KOPT-K1 (cell line): ENCODE measurements around the gene H2BK1.
A peak's percentile ranks its signal among the peaks of the same experiment; 100 is the strongest.

Source experiments
- H3K27ac ChIP-seq: fragments of 200-600 bp; sonication (generic); 2 replicates; pipeline ENCODE4 v1.5.1; 2016; ENCODE audit warnings: antibody characterized with exemption, mild to moderate bottlenecking, low read depth, low read length; ENCODE audit not compliant: poor library complexity, severe bottlenecking
- H3K36me3 ChIP-seq: fragments of 200-600 bp; sonication (generic); 2 replicates; pipeline ENCODE4 v1.5.1; 2017; ENCODE audit warnings: antibody characterized with exemption, mild to moderate bottlenecking, low read length, moderate library complexity; ENCODE audit not compliant: insufficient read depth
- H3K9me3 ChIP-seq: fragments of 200-600 bp; sonication (generic); 2 replicates; pipeline ENCODE4 v1.5.1; 2017; ENCODE audit warnings: antibody characterized with exemption, low read length, mild to moderate bottlenecking; ENCODE audit not compliant: insufficient read depth, poor library complexity, severe bottlenecking

Gene H2BK1

GRCh38 chr7:151240536-151240935 lies 30.2 kb upstream of the H2BK1 start:
- H3K27ac ChIP-seq = no peak overlapping the region
- H3K9me3 ChIP-seq = no peaks in the 10 kb centered on the region
- H3K36me3 ChIP-seq = peaks cover 59% of the 10 kb centered on the region

DNA sequence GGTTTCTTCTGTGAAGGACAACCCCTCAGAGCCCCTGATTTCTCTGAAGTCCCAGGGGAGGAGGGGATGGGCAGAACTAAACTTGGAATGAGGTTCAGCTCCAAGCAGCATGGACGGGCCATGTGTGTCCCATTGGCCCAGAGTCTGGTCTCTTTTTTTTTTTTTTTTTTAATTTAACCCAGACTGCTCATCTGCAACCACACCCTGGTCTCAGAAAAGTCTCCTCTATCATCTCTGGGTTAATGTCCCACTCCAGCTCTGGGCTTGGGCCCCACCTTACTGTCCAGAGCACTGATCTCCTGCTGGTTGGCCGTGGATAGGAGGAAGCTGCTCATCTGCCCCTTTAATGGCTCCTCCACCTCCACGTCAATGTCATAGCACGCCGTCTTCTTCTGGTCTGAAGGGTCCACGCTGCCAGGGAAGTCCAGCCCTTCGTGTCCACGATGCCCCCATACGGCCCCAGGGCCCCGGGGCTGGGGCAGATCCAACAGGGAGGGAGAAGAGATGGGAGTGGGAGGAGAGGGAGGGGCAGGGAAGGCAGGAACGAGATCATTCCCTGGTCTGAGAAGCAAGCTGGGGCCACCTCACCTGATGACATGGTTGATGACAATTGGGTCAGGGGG lies 29.7 kb upstream of the H2BK1 start:
- Histone ChIP-seq H3K27ac (no peak overlapping the region), H3K36me3 (peaks cover 65% of the 10 kb centered on the region)

GRCh38 chr7:151238924-151239836 lies 28.9 kb upstream of the H2BK1 start:
- no peaks in the 10 kb centered on the region for H3K9me3 ChIP-seq
- H3K27ac ChIP-seq = no peak overlapping the region
- H3K36me3 ChIP-seq = peaks cover 73% of the 10 kb centered on the region

More for the DNA sequence above, 29.7 kb upstream of the H2BK1 start:
- no peaks in the 10 kb centered on the region for H3K9me3 ChIP-seq

DNA sequence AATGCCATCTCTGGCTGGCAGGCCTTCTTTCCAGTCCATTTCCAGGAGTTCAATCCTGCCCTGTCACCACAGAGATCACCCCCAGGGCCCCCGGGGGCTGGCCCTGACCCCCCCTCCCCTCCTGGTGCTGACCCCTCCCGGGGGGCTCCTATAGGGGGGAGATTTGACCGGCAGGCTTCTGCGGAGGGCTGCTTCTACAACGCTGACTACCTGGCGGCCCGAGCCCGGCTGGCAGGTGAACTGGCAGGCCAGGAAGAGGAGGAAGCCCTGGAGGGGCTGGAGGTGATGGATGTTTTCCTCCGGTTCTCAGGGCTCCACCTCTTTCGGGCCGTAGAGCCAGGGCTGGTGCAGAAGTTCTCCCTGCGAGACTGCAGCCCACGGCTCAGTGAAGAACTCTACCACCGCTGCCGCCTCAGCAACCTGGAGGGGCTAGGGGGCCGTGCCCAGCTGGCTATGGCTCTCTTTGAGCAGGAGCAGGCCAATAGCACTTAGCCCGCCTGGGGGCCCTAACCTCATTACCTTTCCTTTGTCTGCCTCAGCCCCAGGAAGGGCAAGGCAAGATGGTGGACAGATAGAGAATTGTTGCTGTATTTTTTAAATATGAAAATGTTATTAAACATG lies 28.0 kb upstream of the H2BK1 start:
- no peaks in the 10 kb centered on the region for H3K9me3 ChIP-seq
- H3K36me3 ChIP-seq = peaks cover 73% of the 10 kb centered on the region
- H3K27ac ChIP-seq = no peak overlapping the region

- H3K27ac ChIP-seq = no peak overlapping the region
- peaks cover 73% of the 10 kb centered on the region for H3K36me3 ChIP-seq
Measured at GRCh38 chr7:151237244-151238189, 27.2 kb upstream of the H2BK1 start.

DNA sequence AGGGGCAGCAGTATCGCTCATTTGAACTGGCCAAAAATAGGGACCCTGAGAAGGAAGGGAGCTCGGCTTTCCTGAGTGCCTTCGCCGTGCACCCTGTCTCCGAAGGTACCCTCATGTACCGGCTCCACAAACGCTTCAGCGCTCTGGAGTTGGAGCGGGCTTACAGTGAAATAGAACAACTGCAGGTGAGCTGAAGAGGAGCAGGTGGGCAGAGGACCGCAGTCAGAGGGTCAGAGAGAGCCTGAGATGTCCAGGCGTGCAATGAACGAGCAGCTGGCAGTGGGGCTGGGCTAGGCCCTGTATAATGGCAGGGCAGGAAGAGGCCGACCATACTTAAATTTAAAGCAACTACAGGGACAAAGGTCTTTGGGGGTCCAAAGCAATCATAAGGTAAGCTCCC lies 26.1 kb upstream of the H2BK1 start:
- H3K36me3 ChIP-seq = peaks cover 73% of the 10 kb centered on the region

More at GRCh38 chr7:151237244-151238189, 27.2 kb upstream of the H2BK1 start:
- H3K9me3 ChIP-seq = no peaks in the 10 kb centered on the region

GRCh38 chr7:151235091-151235787 lies 25.0 kb upstream of the H2BK1 start:
- peaks cover 61% of the 10 kb centered on the region for H3K36me3 ChIP-seq
- H3K27ac ChIP-seq = no peak overlapping the region
- no peaks in the 10 kb centered on the region for H3K9me3 ChIP-seq

More for the DNA sequence above, 26.1 kb upstream of the H2BK1 start:
- Histone ChIP-seq H3K9me3 (no peaks in the 10 kb centered on the region), H3K27ac (no peak overlapping the region)

GRCh38 chr7:151233804-151234203 lies 23.5 kb upstream of the H2BK1 start:
- no peaks in the 10 kb centered on the region for H3K9me3 ChIP-seq
- peak overlapping the region; percentile 83 for H3K27ac ChIP-seq
- H3K36me3 ChIP-seq = peaks cover 47% of the 10 kb centered on the region

- no peaks in the 10 kb centered on the region for H3K9me3 ChIP-seq
- H3K36me3 ChIP-seq = peaks cover 40% of the 10 kb centered on the region
- H3K27ac ChIP-seq = peak overlapping the region; percentile 83
Measured at GRCh38 chr7:151232917-151233701, 22.8 kb upstream of the H2BK1 start.

DNA sequence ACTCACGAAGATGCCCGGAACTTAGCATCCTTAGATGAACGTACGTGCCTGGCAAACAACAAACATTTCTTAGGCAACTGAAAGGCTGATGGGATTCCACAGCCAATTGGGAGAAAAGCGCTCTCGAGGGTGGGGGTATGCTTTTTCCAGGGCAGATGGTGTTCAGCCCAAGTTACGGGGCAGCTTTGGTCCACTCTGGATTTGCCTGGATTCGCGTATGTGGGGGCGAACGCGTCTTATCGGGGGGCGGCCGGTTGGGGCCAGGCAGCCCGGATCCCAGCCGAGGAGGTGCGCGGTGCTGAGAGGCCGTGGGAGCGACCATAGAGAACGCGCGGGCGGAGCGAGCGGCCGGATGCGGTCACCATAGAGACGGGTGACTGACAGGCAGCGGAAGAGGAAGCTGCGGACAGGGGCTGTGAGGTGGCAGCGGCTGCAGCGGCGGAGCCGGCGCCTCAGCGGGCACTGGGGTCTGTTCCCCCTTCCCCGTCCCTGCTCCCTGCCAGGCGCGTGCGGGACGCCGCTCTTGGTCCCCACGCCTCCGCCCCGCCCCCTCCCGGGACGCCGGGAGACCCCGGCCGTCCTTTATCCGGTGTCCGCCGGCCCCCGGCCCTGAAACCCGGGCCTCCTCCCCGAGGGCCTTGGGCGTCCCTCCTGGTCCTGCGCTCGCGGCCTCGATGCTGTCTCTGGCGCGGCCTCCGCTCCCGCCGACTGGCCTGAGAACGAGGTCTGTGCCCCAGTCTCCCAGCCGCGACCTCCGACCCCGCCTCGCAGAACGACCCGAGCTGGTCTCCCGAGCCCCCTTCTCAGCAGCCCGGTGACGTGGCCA lies 22.0 kb upstream of the H2BK1 start, which contains the start of gene CHPF2:
Gene CHPF2, plus strand, starts transcription at position 393 of the 826 bp plus-strand sequence. CDS start 1,529 bp downstream, outside the sequence.
- peaks cover 32% of the 10 kb centered on the region for H3K36me3 ChIP-seq
- H3K9me3 ChIP-seq = no peaks in the 10 kb centered on the region
- H3K27ac ChIP-seq = peak within 1 kb of the TSS; percentile 83

GRCh38 chr7:151231080-151231479 lies 20.8 kb upstream of the H2BK1 start:
- Histone ChIP-seq H3K27ac (no peak overlapping the region), H3K9me3 (no peaks in the 10 kb centered on the region), H3K36me3 (peaks cover 19% of the 10 kb centered on the region)

GRCh38 chr7:151229249-151229648 lies 19.0 kb upstream of the H2BK1 start:
- Histone ChIP-seq H3K27ac (no peak overlapping the region), H3K36me3 (peaks cover 19% of the 10 kb centered on the region), H3K9me3 (no peaks in the 10 kb centered on the region)
